Measurements from ENCODE around the gene ETV6.

The ETV6 gene

DNA sequence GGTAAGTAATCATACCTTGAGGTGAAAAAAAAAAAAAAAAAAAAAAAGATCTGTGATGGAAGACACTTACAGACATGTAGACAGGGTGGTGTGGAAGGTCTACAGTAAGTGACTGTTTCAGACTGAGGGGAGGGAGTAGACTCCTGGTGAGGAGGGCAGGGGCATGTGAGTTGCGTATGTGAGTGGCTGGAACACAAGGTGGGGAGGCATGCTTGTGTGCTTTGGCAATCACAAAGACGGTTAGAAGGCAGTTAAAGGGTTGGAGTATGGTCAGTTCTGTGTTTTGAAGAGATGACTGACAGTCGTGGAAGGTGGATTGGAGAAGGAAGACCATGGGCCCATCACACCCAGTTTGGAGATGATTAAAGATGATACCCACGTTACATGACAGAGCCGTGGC, 65.2 kb downstream of the ETV6 start:
- no peak for DNase-seq

DNA sequence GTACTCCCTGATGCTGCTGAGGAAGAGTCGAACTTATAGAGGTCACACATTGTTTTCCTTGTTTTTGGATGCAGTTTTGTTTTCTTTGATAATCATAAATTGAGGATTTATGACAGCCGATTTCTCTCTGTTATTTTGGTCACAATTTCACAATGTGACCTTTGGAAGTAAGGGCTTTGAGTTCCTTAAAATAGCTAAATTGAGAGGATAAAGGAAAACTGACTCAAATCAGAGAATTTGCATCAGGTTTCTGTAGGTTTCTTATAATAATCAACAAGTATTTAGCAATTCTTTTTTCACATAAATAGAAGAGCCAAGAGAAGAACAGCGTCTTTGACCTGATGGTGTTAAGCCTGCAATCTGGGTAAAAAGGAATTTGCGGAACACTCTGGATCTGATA, 66.1 kb downstream of the ETV6 start:
- DNase-seq = no peak

DNA sequence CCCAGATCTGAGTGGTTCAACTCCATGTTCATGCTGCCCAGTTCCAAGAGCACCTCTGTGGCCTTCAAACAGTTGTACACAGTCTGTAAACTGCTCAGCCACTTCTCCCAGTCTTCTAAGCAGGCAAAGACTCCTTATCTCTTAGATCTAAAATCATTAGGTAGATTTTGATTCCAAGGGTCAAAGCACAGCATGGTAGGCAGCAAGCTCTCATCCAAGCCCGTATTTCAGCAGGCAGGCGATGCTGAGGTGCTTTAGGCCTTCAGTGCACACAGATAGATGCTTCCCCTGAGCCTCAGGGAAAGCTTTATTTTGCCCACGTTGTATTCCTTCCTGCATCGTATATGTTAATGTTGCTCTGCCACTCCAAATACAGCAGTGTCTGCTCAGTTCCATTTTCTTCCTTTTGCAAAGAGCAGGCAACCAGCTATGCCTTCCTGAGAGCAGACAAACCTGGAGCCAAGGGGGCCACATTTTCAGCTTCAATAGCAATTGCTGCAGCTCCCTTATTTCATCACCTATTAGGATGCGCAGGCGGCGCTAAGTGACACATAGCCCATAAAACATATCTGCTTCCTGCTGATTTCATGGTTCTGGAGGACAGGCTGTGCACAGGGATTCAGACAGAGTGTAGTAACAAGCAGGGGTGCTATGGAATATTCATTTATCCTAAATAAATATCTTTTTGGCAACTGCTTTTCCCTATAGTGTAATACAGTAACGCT, 67.5 kb downstream of the ETV6 start:
- DNase-seq = no peak

- DNase-seq = no peak
These were observed 68.1 kb downstream of the ETV6 start for GRCh38 chr12:11717519-11717961.

GRCh38 chr12:11718105-11718504, 68.6 kb downstream of the ETV6 start:
- DNase-seq = no peak

DNA sequence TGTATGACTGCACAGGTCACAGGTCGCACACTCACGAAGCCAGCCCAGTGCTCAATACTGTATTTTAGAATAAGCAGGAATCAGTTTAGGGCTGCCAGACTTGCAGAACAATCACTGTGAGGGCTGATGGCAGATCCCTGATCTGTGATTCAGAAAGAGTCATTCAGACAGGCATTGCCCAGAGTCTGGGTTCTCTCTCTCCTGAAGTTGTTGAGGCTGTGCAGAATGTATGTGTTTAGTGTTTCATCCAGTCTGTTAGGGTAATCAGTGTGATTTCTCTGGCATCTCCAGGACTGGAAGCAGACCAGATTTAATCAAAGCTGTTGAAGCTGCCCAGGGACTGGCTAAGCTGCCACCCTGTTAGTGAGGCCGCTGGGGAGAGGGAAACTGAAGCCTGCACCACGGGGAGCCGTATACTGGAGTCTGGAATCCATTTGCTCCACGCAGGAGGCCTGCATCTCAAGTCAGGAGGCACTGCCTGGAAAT, 69.3 kb downstream of the ETV6 start:
- DNase-seq = peak in 4 of 56 donors; percentile 8 to 29 (median 16)

DNA sequence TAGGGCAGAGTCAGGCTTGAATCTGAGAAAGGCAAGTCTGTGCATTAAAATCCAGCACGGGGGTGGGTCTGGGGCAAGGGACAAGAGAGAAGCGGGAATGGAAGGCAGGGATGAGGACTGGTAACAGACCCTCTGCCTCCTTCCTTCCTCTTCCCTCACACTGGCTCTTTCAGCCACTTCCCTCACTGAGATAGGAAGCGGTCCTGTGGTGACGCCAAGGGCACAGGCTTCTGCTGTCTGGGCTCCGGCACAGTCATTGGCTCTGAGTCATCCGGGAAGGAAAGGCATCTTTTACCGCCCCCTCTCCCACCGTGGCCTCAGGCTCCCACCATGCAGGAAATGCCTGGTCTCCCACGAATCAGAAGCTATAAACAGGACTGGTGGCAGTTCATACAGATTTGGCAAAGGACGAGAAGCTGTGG, 70.2 kb downstream of the ETV6 start:
- peak in 24 of 56 donors; percentile 8 to 52 (median 24) for DNase-seq

GRCh38 chr12:11722071-11722470, 72.6 kb downstream of the ETV6 start:
- no peak for DNase-seq

DNA sequence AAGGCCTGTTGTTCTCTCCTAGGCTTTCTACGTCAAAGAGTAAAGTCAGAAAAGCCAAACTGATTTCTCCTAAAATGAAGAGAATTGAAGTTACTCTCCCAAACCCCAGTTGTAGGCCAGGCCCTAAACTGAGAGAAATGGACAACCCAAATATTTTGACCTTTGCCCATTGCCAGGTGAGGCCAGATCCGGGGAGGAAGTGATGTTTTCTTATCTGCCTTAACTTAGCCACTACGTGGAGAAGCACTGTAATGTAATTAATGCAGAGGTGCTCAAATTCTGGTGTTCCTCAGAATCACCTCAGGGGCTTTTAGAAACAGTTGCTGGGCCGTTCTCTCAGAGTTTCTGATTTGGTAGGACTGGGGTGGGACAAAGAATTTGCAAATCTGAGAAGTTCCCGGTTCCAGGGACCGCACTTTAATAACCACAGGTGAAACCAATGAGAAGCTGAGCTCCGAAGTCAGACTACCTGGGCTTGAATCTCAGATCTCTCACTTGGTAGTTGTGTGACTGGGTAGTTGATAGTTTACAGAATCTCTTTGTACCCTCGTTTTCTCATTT, 73.2 kb downstream of the ETV6 start:
- no peak for DNase-seq

DNA sequence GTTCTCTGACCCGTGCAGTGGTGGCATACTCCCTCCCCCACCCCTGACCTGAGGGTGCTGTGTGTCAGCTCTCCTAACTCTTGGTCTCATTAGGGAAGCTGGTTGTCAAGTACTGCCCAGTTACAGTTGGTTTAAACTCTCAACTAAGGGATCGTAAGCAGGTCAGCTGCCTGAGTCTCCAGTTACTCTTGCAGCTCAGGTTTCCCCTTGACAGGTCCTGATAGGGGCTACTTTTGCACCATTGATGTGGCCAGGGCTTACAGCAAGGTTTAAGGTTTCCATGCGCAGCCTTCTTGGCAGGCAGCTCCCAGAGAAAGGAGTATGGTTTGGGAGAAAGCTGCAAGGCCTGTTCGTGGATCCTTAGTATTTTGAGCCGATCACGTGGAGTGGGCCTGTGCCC, 74.5 kb downstream of the ETV6 start:
- DNase-seq = no peak

DNA sequence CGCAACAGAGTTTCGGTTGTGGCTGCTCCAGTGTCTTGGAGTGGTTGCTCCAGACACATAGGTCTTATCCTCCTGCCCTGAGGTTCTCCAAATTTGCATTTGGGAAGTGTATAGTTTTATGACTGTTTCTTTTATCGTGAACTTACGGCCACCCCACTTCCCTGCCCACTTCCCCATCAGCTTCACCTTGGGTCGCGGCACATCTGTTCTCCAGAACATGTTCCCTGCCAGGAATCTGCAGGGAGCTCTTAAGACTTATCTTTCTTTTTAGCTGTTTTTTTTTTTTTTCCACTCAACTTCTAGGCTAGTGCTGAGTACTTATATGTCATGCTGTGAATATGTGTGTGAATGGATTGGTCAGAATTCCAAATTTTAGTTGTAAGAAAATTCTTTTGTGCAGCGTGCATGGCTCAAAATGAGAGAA, 75.4 kb downstream of the ETV6 start:
- DNase-seq = no peak

DNA sequence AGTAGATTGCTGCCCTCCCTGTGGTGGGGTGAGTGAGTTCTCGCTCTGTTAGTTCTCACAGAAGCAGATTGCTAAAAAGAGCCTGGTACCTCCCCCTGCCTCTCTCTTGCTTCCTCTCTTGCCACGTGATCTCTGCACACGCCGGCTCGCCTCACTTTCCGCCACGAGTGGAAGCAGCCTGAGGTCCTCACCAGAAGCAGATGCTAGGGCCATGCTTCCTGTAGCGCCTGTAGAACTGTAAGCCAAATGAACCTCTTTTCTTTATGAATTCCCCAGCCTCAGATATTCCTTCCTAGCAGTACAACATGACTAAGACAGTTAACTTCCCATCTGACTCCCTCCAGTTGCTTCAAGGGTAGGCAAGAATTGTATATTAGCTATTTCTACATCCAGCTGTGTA, 76.2 kb downstream of the ETV6 start:
- DNase-seq = no peak

GRCh38 chr12:11726659-11727058, 77.2 kb downstream of the ETV6 start:
- DNase-seq = no peak

GRCh38 chr12:11727133-11727664, 77.7 kb downstream of the ETV6 start:
- peak in 1 of 56 donors; percentile 23 for DNase-seq

DNA sequence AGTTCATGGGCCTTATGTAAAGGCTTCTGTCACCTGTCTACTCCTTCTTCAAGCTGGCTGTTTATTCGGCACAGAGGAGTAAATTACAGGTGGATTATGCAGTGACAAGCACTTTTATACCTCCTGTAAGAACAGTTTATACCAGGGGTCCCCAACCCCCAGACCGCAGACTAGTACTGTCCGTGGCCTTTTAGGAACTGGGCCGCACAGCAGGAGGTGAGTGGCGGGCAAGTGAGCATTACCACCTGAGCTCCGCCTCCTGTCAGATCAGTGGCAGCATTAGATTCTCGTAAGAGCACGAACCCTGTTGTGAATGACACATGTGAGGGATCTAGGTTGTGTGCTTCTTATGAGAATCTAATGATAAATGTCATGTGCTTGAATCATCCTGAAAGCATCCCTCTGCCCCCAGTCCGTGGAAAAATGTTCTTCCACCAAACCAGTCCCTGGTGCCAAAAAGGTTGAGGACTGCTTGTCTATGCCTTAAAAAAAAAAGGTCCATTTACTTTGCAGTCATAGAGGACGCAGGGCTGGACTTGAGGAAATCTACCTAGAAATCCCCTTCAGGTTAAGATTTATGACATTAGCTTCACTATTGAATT, 78.8 kb downstream of the ETV6 start:
- no peak for DNase-seq

DNA sequence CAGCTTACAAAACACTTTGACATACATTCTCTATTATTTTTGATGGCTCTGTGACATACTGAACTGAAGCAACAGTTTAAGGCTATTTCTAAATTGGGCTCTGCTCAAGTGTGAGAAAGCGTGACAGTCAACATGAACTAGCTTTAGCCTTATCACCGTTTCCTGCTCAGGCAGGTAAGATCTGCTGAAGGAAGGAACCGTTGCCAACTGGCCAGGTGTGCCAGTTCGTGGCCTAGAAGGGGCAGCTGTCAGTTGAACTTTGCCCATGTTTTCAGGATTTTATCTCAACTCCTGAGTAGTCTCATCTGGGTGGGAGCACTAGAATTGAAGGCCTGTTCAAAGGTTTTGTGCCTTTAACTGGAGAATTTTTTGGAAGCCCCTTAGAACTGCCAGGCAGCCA, 79.5 kb downstream of the ETV6 start:
- DNase-seq = no peak

- no peak for DNase-seq
These were observed 80.1 kb downstream of the ETV6 start for GRCh38 chr12:11729439-11730150.

DNA sequence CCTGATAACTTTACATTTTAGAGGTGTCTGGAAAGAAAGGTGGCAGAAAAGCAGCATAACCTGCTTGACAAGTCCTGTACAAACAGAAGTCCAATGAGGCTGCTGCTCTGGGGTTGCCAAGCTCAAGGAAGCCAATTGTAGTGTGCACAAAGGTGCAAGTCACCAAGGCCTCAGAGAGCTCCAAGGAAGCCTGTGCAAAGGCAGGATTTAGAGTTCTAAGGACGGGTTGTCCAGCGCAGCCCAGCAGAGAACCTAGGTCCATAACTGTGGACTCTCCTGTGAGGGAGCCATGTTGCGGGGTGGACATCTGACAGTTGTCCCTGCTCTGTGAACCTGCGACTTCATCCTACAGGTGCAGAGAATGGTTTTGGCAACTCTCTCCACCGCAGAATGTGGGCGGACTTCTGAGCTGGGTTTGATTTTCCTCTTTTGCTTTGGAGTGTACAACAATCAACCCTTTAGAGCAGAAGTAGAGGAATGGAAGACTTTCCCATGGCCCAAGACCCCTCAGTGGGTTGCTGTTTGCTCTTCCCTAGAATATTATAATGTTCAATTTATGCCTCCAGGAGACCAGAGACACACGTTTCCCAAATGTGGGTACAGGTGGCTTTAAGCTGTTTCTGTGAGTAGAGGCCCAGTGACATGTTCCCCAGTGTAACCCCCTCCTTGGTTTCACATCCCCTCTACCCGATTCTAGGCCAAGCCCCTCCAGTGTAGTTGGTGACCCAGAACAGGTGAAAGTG, 81.0 kb downstream of the ETV6 start:
- no peak for DNase-seq

DNA sequence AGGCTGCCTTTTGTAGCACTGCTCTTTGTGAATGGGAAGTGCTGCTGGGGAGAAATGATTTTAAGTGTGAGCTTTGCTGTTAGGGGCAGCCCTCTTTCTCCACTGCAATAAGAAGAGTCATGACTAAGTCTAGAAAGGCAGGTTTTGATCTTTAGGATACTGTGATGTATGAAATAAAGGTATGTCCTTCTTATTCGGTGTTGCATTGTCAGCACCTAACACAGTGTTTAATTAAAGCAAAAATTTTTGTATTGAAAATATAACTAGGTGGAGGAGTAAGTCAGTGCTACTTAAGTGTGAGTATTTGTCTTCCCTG, 81.5 kb downstream of the ETV6 start:
- no peak for DNase-seq

DNA sequence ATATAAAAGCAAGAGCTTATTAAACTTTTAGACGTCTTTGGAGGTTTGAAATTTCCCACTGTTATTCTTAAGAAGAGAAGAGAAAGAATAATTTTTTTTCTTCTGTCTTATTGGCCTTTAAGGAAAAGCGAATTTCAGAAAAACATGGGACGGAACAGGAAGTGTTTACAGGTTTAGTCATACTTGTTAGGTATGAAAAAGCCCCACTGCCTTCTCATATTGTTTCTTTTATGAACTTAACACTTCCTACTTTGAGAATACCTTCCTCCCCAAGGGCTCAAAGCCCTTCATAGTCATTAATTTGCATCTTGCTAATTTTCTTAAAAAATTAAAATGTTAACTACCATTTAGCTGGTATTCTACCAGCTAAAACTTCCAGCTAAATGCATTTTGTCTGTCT, 82.0 kb downstream of the ETV6 start:
- no peak for DNase-seq

- no peak for DNase-seq
These were observed 82.5 kb downstream of the ETV6 start for GRCh38 chr12:11732023-11732422.
